Activated effector memory CD4-positive, alpha-beta T cell treated with anti-CD3 and anti-CD28 coated beads, Interleukin-2, amount 50 U/mL, for 16 hours (primary cell): ENCODE results near the gene EPB41L1.

ENCODE experiments used
- DNase-seq: peaks from one replicate; pipeline ENCODE4 v3.0.0-alpha.2; 2020

EPB41L1 gene

GRCh38 chr20:36157610-36158009 lies 3.1 kb downstream of the EPB41L1 start:
- no peak for DNase-seq

DNA sequence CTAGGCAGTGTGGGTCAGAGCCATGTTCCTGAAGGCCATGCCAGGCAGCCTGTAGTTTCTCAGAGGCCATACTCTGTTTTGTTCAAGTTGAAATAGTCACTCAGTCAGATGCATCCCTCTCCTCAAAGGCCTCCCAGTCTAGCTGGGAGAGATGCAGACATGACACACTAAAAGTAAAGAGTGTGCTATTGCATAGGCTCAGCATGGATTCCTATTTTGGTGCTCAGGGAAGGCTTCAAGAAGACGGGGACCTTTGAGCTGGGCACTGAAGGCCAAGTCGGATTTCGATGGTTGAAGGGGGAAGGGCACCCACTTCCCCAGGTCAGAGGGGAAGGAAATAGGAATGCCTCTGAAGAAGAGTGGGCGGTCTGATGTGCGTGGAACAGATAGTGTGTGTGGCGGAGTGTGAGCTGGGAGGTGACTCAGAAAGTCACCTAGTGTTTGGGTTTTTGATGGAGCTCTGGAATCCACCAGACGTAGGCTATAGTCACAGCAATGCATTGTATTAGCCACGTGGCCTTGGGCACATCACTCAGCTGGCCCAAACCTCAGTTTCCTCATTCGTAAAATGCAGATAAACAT lies 3.7 kb downstream of the EPB41L1 start:
- no peak for DNase-seq

DNA sequence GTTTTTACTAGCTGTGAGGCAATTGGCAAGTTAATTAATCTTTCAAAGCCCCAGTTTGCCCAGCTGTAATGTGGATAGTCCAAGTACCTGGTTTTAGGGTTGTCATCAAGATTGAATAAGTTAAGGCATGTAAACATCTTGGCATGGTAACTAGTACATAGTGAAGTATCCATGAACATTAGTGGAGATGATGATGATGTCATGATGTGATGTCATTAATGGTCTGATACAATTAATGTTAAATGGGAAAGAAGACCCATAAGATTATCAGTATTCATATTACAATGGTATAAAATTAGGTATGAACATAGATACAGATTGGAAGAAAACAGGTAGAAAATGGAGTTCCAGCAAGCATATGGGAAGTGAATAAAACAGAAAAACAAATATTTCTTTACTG lies 5.3 kb downstream of the EPB41L1 start:
- DNase-seq, result no peak

DNA sequence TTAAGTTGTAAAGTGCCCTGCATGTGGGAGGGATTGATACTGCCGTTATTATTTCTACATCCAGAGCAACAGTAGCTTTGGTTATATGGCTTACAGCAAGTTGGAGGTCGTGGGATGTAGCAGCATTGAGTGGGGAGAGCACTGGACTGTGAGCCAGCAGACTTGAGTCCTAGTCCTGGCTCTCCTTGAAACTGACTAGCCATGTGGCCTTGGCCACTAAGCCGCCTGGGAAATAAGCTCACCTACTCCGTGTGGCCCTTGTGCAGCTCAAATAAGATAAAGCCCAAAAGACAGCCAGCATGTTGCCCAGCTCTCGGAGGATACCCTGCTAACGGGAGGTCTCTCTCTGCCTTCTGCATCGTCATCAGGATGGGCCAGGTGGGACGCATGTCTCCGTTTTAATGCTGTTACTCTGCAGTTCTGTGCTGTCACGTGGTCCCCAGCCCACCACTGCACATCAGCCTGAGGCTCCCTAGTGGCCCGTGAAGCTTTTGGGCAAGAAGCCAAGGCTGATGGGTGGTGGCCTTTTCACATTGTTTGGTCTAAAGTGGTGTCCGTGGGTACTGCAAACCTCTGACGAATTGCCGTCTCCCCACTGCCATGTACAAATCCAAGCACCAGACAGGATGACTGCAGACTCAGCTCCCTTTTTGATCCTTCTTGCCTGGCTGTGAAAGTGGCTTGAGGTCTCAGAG lies 7.9 kb downstream of the EPB41L1 start:
- no peak for DNase-seq

DNA sequence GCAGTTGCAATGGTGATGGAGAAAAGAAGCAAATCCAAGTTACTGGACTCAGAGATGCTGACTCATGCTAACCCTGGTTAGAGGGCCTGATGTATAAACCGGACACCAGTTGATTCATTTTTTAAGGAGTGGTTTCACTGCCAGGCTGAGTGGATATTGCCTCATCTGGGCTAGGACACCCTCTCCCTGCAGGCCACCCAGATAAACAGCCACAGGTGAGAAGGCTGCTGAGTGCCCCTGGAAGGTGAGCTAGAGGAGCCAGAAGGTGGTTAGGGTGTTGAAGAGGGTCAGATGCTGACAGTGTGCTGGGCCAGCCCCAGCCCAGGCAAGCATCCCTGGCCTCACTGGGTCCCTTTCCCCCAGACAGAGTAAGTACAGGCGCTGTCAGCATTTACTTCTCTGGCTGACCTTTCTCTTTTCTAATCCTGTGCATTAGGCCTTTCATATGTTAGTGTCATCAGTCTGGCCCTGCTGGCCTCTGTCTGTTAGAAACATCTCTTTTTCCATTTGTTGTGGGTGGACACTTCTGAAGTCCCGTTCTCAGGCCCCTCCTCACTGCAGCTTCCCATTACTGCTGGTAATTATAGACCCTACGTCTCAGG lies 13.5 kb downstream of the EPB41L1 start:
- no peak for DNase-seq

- no peak for DNase-seq
These were observed 16.1 kb downstream of the EPB41L1 start for GRCh38 chr20:36170542-36171215.

DNA sequence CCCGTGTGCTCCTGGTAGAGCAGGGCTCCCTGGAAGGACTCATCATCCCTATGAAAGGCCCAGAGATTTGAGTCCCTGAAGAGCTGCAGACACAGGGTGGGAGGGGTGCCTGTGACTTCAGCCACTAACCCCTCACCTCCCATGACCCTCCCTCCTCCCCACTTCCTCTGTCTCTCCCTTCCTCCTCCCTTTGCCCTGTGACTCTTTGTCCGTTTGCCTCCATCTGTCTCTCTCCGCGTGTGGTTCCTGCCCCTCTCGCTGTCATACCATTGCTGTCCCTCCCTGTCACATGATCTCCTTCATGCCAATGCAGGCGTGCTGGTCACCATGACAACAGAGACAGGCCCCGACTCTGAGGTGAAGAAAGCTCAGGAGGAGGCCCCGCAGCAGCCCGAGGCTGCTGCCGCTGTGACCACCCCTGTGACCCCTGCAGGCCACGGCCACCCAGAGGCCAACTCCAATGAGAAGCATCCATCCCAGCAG lies 19.0 kb downstream of the EPB41L1 start:
- no peak for DNase-seq

GRCh38 chr20:36175016-36175415 lies 20.5 kb downstream of the EPB41L1 start:
- no peak for DNase-seq

GRCh38 chr20:36175475-36175995 lies 21.0 kb downstream of the EPB41L1 start:
- no peak for DNase-seq

- DNase-seq, result no peak
These were observed 23.2 kb downstream of the EPB41L1 start for GRCh38 chr20:36177716-36178115.

- no peak for DNase-seq
These were observed 24.8 kb downstream of the EPB41L1 start for GRCh38 chr20:36179170-36179945.

GRCh38 chr20:36180323-36180722 lies 25.8 kb downstream of the EPB41L1 start:
- DNase-seq, result no peak

DNA sequence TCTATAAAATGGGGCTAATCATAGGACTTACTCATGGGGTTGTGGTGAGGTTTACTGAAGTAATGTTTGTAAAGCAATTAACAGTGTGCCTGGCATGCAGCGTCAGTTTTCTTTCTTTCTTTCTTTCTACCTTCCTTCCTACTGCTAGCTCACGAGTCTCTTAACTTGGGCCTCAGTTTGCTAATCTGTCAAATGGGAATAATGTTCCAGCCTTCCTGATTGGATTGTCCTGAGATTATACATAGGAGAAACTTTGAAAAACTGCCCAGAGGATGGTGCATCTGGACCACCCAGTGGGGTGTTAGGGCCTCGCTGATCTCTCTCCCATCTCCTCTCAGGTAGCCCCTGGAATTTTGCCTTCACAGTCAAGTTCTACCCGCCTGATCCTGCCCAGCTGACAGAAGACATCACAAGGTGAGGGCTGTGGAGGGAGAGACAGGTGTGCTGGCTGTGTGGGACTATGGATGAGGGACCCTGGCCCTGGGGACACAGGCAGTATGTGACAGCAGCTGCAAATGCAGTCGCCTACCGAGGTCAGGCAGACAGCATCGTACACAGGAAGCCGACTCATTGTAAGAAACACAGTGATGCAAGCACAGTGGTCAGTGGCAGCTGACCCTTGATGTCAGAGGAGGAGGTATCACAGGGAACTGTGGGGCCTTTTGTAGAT lies 27.5 kb downstream of the EPB41L1 start:
- DNase-seq, result no peak

DNA sequence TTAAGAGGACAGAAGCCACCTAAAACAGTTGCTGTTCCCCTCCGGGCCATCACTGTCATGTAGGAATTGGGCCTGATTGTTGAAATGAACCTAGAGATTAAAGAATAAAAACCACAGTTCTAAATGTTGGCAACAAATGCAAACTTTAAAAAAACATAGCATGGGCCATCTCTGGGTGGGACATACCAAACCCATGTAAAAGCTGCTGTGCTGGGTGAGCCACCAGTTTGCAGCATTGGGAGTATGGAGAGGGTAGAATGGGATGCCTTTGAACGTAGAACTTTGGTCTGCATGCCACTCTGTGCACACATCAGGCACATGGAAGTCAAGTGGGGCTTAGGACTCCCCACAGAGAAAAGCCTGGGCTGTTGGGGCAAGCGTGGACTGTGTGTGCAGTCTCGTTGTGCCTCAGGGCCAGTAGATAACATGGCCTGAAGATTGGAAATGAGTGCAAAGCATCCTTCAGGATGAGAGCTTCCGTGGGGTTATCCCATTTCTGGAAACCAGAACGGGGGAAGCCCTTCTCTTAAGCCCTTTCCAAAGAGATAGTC lies 28.1 kb downstream of the EPB41L1 start:
- DNase-seq, result no peak

GRCh38 chr20:36183155-36183944 lies 28.8 kb downstream of the EPB41L1 start:
- no peak for DNase-seq

- no peak for DNase-seq
These were observed 30.6 kb downstream of the EPB41L1 start for GRCh38 chr20:36184816-36185776.

DNA sequence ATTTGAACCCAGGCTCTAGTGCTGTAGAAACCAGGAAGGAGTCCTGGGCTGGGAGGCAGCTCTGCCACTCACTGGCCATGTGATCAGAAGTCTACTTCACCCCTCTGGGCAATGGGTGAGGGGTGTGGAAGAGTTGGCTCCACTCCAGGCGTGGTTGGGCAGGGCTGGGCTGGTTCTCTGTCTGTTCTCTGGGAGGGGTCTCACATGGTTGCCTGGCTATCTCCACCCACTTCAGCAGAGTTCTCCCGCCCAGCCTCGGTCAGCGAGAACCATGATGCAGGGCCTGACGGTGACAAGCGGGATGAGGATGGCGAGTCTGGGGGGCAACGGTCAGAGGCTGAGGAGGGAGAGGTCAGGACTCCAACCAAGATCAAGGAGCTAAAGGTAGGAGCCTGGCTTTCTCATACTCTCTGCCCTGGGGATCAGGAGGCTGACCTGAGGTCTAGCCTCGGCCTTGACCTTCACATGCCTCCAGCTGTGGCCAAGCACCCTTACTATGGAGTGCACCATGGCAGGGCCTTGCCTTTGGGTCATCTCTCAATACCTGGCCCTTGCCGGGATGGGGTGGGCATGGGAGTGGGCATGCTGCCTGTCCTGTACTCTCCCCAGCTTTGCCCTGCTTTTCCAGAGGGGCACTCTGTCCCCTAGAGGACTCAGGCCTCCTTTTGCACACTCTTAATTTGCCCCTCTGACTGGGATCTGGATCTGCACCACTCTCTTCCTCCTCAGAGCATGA lies 39.6 kb downstream of the EPB41L1 start:
- no peak for DNase-seq

DNA sequence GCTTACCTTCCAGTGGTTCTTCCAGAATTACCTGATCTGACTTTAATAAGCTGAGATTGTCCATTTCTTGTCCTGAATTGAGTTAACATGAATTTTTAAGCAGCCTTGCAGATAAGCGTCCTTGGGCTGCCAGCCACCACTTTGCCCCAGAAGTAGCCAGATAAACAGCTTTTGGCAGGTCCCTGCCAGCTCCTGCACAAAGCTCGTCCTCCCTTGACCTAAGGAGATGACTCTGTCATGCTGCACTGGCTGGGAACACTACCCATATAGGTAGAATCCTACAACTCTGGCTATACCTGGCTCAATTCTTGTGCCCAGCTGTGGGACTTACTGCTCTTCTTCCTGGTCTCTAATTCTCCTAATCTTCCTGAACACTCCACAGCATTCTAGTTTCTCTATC lies 42.1 kb downstream of the EPB41L1 start:
- DNase-seq, result no peak

DNA sequence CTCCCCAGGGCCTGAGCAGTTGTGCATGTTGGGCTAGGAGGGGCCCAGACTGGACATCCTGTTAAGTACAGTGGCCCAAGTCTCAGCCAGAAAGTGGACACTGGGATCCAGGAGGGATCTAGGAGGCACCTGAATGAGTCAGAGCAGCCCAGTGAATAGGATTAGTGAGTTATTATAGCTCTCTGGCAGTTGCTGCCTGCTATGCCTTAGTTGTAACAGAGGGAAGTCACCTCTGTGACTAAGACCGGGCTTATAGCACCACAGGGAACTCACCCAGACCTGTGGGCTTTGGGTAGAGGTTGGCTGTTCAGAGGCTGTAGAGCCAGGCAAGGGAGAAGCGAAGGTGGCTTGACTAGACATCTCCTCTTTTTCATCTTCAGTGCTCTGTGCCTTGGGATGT lies 42.7 kb downstream of the EPB41L1 start:
- no peak for DNase-seq
